Caco-2 (cell line): ENCODE results near the gene AHCY. TPM values are rescaled to one million over a fixed set of nuclear protein-coding genes. Genes with fewer than 3 reads are reported as not detected.
"Not testable (repeated sequence)": the region's sequence is repeated elsewhere in the genome, so short reads cannot be mapped to it uniquely, and the experiment has no call there.

Experiments used
- BruUV-seq: library from RNA; stranded (reverse); fragments of 400-500 nt; replicated peaks from 2 replicates; lab custom pipeline; 2021; lab: Mats Ljungman, UMichigan
- CTCF ChIA-PET: fragments of 300-600 bp; sonication (Branson Sonifier 250); formaldehyde crosslinking; loops from one replicate; lab custom pipeline; 2022; ENCODE audit warnings: antibody characterized with exemption; lab: Charles Lee
- POLR2A ChIA-PET: fragments of 300-600 bp; sonication (Branson Sonifier 250); formaldehyde crosslinking; loops from one replicate; lab custom pipeline; 2022; ENCODE audit warnings: antibody characterized with exemption; lab: Charles Lee
- DNase-seq, 2 experiments: peaks; one replicate each; pipeline versions ENCODE4 v3.0.0 to v3.0.0-alpha.2; 2020 to 2022
- H3K27me3 ChIP-seq: replicated peaks from 2 replicates; pipeline ENCODE4 v1.6.0; 2011; ENCODE audit warnings: low read length; ENCODE audit not compliant: control insufficient read depth, insufficient read depth
- H3K36me3 ChIP-seq: 2 replicates; pipeline ENCODE4 v1.5.1; 2011; ENCODE audit warnings: low read length; ENCODE audit not compliant: control insufficient read depth, insufficient read depth
- H3K4me1 ChIP-seq: fragments of 250-450 bp; sonication (Bioruptor Pico); 2 replicates; pipeline ENCODE4 v1.5.1; 2020; ENCODE audit warnings: mild to moderate bottlenecking
- H3K4me3 ChIP-seq: 2 replicates; pipeline ENCODE4 v1.5.1; 2011; ENCODE audit warnings: low read depth, mild to moderate bottlenecking, control low read depth, low read length
- H3K9me3 ChIP-seq: fragments of 250-450 bp; sonication (Bioruptor Pico); 2 replicates; pipeline ENCODE4 v1.5.1; 2020; ENCODE audit warnings: mild to moderate bottlenecking, moderate library complexity
- H3K27ac Mint-ChIP-seq: one replicate; pipeline ENCODE4 v1.8.0; 2022; ENCODE audit warnings: mixed read lengths; ENCODE audit not compliant: unreplicated experiment
- H3K27me3 Mint-ChIP-seq: one replicate; pipeline ENCODE4 v1.8.0; 2022; ENCODE audit warnings: mixed read lengths; ENCODE audit not compliant: insufficient read depth, unreplicated experiment
- H3K36me3 Mint-ChIP-seq: one replicate; pipeline ENCODE4 v1.8.0; 2022; ENCODE audit warnings: mild to moderate bottlenecking, mixed read lengths; ENCODE audit not compliant: insufficient read depth, unreplicated experiment
- H3K4me1 Mint-ChIP-seq: one replicate; pipeline ENCODE4 v1.8.0; 2022; ENCODE audit warnings: low read depth, mixed read lengths; ENCODE audit not compliant: unreplicated experiment
- H3K4me3 Mint-ChIP-seq: one replicate; pipeline ENCODE4 v1.8.0; 2022; ENCODE audit warnings: mild to moderate bottlenecking, moderate library complexity, mixed read lengths; ENCODE audit not compliant: unreplicated experiment
- H3K9me3 Mint-ChIP-seq: one replicate; pipeline ENCODE4 v1.8.0; 2022; ENCODE audit warnings: mixed read lengths; ENCODE audit not compliant: unreplicated experiment
- CTCF ChIP-seq, 2 experiments: fragments of 200-600 bp in 1 of 2; IDR thresholded peaks; 1 replicate in 1 of 2; 2 replicates in 1 of 2; pipeline versions ENCODE4 v1.5.1 to v1.8.0; 2011 to 2022; ENCODE audit warnings: antibody characterized with exemption in 1 of 2, control low read depth in 1 of 2, inconsistent platforms in 1 of 2, low read depth in 1 of 2, low read length in 1 of 2, mild to moderate bottlenecking in 1 of 2, moderate library complexity in 1 of 2; ENCODE audit not compliant: insufficient read depth in 1 of 2, severe bottlenecking in 1 of 2, unreplicated experiment in 1 of 2
- intact Hi-C: fragments of 100-400 bp; cut with micrococcal nuclease; formaldehyde crosslinking; loops from one replicate; pipeline ENCODE4 v1.10.0; 2022; ENCODE audit not compliant: unreplicated experiment
- total RNA-seq: library from RNA; stranded (reverse); gene quantifications from 2 replicates; pipeline ENCODE4 v1.2.3, GENCODE V29; 2022

The AHCY gene
- total RNA-seq, 1 experiment from 2014 or later: 665 TPM

DNA sequence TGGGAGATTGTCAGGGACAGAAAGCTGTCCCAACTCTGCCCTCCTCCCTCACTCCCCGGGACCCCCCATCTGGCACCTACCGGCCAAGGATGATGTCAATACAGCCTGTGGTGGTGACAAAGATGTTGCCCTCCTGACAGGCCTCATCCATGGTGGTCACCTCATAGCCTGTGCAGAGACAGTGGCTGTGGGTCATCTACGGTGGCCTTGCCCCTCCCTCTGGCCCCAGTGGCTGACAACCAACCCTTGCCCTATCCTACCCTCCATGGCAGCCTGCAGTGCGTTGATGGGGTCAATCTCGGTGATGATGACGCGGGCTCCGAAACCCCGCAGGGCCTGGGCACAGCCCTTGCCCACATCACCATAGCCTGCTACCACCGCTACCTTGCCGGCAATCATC is 12.7 kb downstream of the AHCY start:
- Mint-ChIP-seq H3K27me3 (no peaks in the 10 kb centered on the region), H3K4me1 (no peaks in the 10 kb centered on the region), H3K27ac (no peak overlapping the region), H3K4me3 (no peak overlapping the region), H3K9me3 (no peaks in the 10 kb centered on the region), H3K36me3 (peaks cover 99% of the 10 kb centered on the region)
- intact Hi-C loops: no loop called here
- ChIA-PET CTCF (interaction anchor here (0.6 kb wide), 1 partner anchor 85 kb away, joined by 3 read pairs; no protein-coding TSS in a partner anchor), POLR2A (no interaction called here)
- Histone ChIP-seq H3K27me3 (no peaks in the 10 kb centered on the region), H3K4me1 (no peaks in the 10 kb centered on the region), H3K36me3 (peaks cover 38% of the 10 kb centered on the region), H3K9me3 (no peaks in the 10 kb centered on the region), H3K4me3 (no peak overlapping the region)
- no peak for DNase-seq
- no TSS peak for BruUV-seq
- TF ChIP-seq CTCF (IDR thresholded peaks at IDR 0.05; ENCODE audit: insufficient read depth in 1 of 2, low read depth in 1 of 2, low read length in 1 of 2, severe bottlenecking in 1 of 2, unreplicated experiment in 1 of 2): no peak

- H3K36me3 Mint-ChIP-seq: peaks cover 99% of the 10 kb centered on the region
- H3K4me3 Mint-ChIP-seq, H3K27ac Mint-ChIP-seq, intact Hi-C loops, H3K4me3 ChIP-seq, DNase-seq, H3K27me3 ChIP-seq, POLR2A ChIA-PET, H3K4me1 ChIP-seq, H3K9me3 ChIP-seq, H3K27me3 Mint-ChIP-seq, BruUV-seq, H3K9me3 Mint-ChIP-seq, H3K4me1 Mint-ChIP-seq: not testable (repeated sequence)
- H3K36me3 ChIP-seq: peaks cover 37% of the 10 kb centered on the region
- CTCF ChIA-PET: interaction anchor here (0.7 to 1.6 kb wide), 2 partner anchors 10 to 25 kb away, joined by 5 to 7 read pairs; no protein-coding TSS in a partner anchor
Observed at GRCh38 chr20:34287500-34287899, 15.7 kb downstream of the AHCY start.

- Mint-ChIP-seq H3K27me3 (no peaks in the 10 kb centered on the region), H3K9me3 (no peaks in the 10 kb centered on the region), H3K4me1 (no peaks in the 10 kb centered on the region), H3K4me3 (no peak overlapping the region), H3K27ac (no peak overlapping the region), H3K36me3 (peaks cover 99% of the 10 kb centered on the region)
- H3K4me3 ChIP-seq: no peak overlapping the region
- BruUV-seq: no TSS peak
- H3K36me3 ChIP-seq: peaks cover 39% of the 10 kb centered on the region
- H3K9me3 ChIP-seq: no peaks in the 10 kb centered on the region
- POLR2A ChIA-PET: no interaction called here
- intact Hi-C loops: no loop called here
- CTCF ChIA-PET: no interaction called here
- no peak for TF ChIP-seq CTCF (IDR thresholded peaks at IDR 0.05; ENCODE audit: insufficient read depth in 1 of 2, low read depth in 1 of 2, low read length in 1 of 2, severe bottlenecking in 1 of 2, unreplicated experiment in 1 of 2)
- H3K4me1 ChIP-seq: no peaks in the 10 kb centered on the region
- H3K27me3 ChIP-seq: no peaks in the 10 kb centered on the region
- DNase-seq: no peak
Observed at GRCh38 chr20:34285450-34285849, 17.7 kb downstream of the AHCY start.
